ENCODE data around the gene KRTAP5-9. TPM values are rescaled to one million over a fixed set of nuclear protein-coding genes. Genes with fewer than 3 reads are reported as not detected.
"Not testable (repeated sequence)": the region's sequence is repeated elsewhere in the genome, so short reads cannot be mapped to it uniquely, and the experiment has no call there.

Gene KRTAP5-9
- total and polyA plus RNA-seq, 4 donors = 0.06 TPM; not detected in 3

DNA sequence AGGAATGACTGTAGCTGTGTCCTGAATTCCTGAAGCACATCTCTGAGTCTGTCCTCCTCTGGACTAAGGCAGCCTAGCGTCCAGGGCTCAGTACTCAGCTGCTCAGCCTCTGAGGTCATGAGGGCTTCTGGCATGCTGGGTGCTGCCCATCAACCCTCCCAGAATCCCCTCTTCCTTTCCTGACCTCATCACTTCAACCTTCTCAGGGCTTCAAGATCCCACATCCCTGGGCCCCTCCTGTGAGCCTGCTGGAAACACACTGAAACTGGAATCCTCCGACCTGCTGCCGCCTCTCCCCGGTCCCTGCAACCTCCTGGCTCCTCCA is 9.6 kb upstream of the KRTAP5-9 start (continued):
- TF ChIP-seq, protein P1, sequence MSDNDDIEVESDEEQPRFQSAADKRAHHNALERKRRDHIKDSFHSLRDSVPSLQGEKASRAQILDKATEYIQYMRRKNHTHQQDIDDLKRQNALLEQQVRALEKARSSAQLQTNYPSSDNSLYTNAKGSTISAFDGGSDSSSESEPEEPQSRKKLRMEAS (IDR thresholded peaks at IDR 0.05) = no peak

DNA sequence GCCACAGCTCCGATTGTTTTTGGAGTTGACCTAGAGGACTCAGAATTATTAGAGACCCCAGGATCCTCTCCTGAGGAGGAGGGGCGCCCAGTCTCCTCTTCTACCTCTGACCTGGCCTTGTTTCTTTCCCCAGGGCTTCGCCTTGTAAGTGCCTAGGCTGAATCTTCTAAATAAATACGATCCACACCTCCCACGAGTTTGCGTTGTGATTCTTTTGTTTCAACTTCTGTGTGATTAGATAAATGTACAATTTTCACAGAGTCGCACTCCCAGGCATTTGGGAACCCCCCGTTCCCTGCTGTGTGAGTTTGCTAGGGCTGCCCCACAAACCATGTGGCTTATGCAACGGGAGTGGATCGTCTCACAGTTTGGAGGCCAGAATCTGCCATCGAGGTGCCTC is 9.2 kb upstream of the KRTAP5-9 start:
- H3K4me3 ChIP-seq (ENCODE audit: low read depth in 1 of 3, low read length in 3 of 3) = no peak overlapping the region
- H3K4me1 ChIP-seq (ENCODE audit: control insufficient read depth in 4 of 4, insufficient read depth in 4 of 4, low read length in 3 of 4) = peaks cover 0 to 8% (median 3%) of the 10 kb centered on the region in 4 donors
- H3K27me3 ChIP-seq (ENCODE audit: control insufficient read depth in 4 of 4, insufficient read depth in 4 of 4, low read length in 3 of 4) = no peaks in the 10 kb centered on the region
- no peaks in the 10 kb centered on the region for H3K36me3 ChIP-seq (ENCODE audit: control insufficient read depth in 4 of 4, insufficient read depth in 3 of 4, low read depth in 1 of 4, low read length in 3 of 4)
- no peak overlapping the region for H3K27ac ChIP-seq (ENCODE audit: low read depth in 1 of 2, low read length in 2 of 2)
- TF ChIP-seq NR2F2 (IDR thresholded peaks at IDR 0.05) (no peak), GABPA (IDR thresholded peaks at IDR 0.05 in 1 of 2, conservative IDR thresholded peaks at IDR 0.05 in 1 of 2) (no peak), JUND (IDR thresholded peaks at IDR 0.05) (no peak), YY1 (IDR thresholded peaks at IDR 0.05) (no peak), RAD21 (IDR thresholded peaks at IDR 0.05) (no peak), EGR1 (IDR thresholded peaks at IDR 0.05; ENCODE audit: low read depth in 2 of 2) (no peak)
- TF ChIP-seq, protein P2, sequence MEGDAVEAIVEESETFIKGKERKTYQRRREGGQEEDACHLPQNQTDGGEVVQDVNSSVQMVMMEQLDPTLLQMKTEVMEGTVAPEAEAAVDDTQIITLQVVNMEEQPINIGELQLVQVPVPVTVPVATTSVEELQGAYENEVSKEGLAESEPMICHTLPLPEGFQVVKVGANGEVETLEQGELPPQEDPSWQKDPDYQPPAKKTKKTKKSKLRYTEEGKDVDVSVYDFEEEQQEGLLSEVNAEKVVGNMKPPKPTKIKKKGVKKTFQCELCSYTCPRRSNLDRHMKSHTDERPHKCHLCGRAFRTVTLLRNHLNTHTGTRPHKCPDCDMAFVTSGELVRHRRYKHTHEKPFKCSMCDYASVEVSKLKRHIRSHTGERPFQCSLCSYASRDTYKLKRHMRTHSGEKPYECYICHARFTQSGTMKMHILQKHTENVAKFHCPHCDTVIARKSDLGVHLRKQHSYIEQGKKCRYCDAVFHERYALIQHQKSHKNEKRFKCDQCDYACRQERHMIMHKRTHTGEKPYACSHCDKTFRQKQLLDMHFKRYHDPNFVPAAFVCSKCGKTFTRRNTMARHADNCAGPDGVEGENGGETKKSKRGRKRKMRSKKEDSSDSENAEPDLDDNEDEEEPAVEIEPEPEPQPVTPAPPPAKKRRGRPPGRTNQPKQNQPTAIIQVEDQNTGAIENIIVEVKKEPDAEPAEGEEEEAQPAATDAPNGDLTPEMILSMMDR (IDR thresholded peaks at IDR 0.05; ENCODE audit: low read depth, low read length, missing input control) = no peak
- TF ChIP-seq, protein P3, sequence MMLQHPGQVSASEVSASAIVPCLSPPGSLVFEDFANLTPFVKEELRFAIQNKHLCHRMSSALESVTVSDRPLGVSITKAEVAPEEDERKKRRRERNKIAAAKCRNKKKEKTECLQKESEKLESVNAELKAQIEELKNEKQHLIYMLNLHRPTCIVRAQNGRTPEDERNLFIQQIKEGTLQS (IDR thresholded peaks at IDR 0.05) = no peak
- WGBS = 94% methylated on average over 11 of the region's 11 CpGs
- no peak for DNase-seq (ENCODE audit: low spot score)
- H3K9ac ChIP-seq (ENCODE audit: low read depth in 1 of 2, low read length in 2 of 2) = no peak overlapping the region
- no peaks in the 10 kb centered on the region for H3K9me3 ChIP-seq (ENCODE audit: control insufficient read depth in 4 of 4, low read length in 3 of 4)

DNA sequence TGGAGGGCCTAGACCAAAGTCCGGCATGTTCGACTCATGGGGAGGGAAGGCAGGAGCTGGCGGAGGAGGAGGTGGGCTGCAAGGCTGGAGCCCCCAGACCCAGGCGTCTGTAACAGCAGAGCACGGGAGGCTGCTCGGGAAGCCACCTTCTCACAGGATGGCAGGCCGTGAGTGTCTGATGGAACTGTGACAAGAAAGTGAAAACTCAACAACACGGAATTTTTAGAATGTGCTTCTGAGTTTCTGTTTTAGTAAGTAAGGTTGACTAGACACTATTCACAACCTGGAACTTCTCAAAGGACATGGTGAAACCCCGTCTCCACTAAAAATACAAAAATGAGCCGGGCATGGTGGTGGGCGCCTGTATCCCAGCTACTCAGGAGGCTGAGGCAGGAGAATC is 8.2 kb upstream of the KRTAP5-9 start:
- H3K27me3 ChIP-seq (ENCODE audit: control insufficient read depth in 4 of 4, insufficient read depth in 4 of 4, low read length in 3 of 4); H3K27ac ChIP-seq (ENCODE audit: low read depth in 1 of 2, low read length in 2 of 2); H3K36me3 ChIP-seq (ENCODE audit: control insufficient read depth in 4 of 4, insufficient read depth in 3 of 4, low read depth in 1 of 4, low read length in 3 of 4); H3K4me1 ChIP-seq (ENCODE audit: control insufficient read depth in 4 of 4, insufficient read depth in 4 of 4, low read length in 3 of 4); DNase-seq (ENCODE audit: low spot score); H3K4me3 ChIP-seq (ENCODE audit: low read depth in 1 of 3, low read length in 3 of 3); H3K9ac ChIP-seq (ENCODE audit: low read depth in 1 of 2, low read length in 2 of 2); H3K9me3 ChIP-seq (ENCODE audit: control insufficient read depth in 4 of 4, low read length in 3 of 4): not testable (repeated sequence)
- WGBS = 93% methylated on average over 11 of the region's 11 CpGs

DNA sequence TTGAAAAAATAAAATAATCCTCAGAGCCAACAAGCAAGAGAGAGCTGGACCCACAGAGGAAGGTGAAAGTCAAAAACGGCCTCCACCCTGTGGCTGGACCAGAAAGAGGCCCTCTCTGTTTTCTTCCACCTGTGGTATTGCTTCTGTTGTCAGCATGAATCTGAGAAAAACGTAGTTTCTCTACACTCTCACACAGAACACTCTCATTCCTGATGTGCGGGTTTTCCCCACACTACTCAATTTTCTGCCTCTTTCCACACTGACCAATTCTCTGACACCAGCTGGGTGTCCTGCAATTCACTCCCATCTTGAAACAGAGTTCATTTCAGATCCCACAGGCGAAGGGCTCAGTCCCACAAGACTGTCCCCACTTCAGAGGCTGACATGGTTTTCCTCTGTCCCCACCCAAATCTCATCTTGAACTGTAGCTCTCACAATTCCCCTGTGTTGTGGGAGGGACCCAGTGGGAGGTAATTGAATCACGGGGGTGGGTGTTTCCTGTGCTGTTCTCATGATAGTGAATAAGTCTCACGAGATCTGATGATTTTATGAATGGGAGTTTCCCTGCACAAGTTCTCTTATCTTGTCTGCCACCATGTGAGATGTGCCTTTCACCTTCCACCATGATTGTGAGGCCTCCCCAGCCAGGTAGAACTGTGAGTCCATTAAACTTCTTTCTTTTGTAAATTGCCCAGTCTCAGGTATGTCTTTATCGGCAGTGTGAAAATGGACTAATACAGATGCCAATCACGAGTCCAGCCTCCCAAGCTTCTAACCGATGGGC is 7.5 kb upstream of the KRTAP5-9 start:
- H3K4me1 ChIP-seq (ENCODE audit: control insufficient read depth in 4 of 4, insufficient read depth in 4 of 4, low read length in 3 of 4); DNase-seq (ENCODE audit: low spot score); H3K9ac ChIP-seq (ENCODE audit: low read depth in 1 of 2, low read length in 2 of 2); H3K9me3 ChIP-seq (ENCODE audit: control insufficient read depth in 4 of 4, low read length in 3 of 4); H3K27me3 ChIP-seq (ENCODE audit: control insufficient read depth in 4 of 4, insufficient read depth in 4 of 4, low read length in 3 of 4); H3K27ac ChIP-seq (ENCODE audit: low read depth in 1 of 2, low read length in 2 of 2); H3K36me3 ChIP-seq (ENCODE audit: control insufficient read depth in 4 of 4, insufficient read depth in 3 of 4, low read depth in 1 of 4, low read length in 3 of 4); H3K4me3 ChIP-seq (ENCODE audit: low read depth in 1 of 3, low read length in 3 of 3): not testable (repeated sequence)
- WGBS = 91% methylated on average over 9 of the region's 9 CpGs

Measured in liver (tissue), 9 donors.